HG03103 (cell line): Measurements from ENCODE around the gene ATP2C2.

Experiments used
- ATAC-seq: cut with Tn5 transposase; IDR thresholded peaks from one replicate; pipeline ENCODE4 v1.9.1; 2021; ENCODE audit warnings: low read depth; ENCODE audit not compliant: unreplicated experiment

ATP2C2 gene

GRCh38 chr16:84463221-84463620 lies 94.9 kb downstream of the ATP2C2 start:
- no peak for ATAC-seq

- no peak for ATAC-seq
Measured at GRCh38 chr16:84464116-84464515, 95.8 kb downstream of the ATP2C2 start.

DNA sequence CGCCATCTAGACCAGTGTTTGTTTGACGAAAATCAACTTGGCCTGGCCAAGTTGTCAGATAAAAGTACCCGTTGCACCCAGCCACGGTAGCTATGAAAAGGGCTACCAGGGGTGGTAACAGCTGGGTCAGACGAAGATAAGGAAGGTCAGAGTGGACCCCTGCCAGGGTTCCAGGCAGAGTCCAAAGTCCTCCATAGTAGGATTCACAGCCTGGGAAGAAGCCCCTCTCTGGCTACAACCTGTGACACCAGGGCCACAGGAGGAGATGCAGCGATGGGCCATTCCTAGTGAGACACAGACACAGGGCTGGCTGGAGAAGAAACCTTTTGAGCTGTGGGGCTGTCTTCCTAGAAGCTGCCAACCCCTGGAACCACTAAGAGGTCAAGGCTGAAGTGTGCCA lies 96.8 kb downstream of the ATP2C2 start:
- no peak for ATAC-seq

DNA sequence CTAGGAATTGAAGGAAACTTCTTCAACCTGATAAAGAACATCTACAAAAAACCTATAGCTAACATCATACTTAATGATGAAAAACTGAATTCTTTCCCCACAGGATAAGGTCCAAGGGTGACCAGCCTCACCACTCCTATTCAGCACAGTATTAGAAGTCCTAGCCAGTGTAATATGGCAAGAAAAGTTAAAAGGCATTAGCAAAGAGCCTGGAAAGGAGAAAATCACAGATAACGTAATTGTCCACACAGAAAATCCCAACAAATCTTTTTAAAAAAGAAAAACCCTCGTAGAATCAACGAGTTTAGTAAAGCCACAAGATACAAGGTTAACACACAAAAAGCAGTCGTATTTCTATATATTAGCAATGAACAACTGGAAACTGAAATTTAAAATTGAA lies 98.4 kb downstream of the ATP2C2 start:
- no peak for ATAC-seq

- ATAC-seq, result no peak
Measured at GRCh38 chr16:84467256-84467655, 98.9 kb downstream of the ATP2C2 start.

DNA sequence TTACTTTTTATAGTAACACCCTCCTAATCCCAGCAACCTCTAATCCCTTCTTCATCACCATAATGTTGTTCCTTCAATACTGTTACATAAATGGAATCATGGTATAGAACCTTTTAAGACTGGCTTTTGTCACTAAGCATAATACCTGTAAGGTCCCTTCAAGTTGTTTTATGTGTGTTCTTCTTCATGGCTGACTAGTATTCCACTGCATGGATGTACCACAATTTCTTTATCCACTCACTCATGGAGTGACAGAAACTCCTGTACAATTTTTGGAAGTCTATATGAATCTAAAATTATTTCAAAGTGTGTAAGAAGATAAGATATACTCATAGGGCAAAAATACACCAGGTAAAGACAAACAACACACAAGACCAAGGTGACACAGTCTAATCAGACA lies 99.4 kb downstream of the ATP2C2 start:
- ATAC-seq, result no peak

DNA sequence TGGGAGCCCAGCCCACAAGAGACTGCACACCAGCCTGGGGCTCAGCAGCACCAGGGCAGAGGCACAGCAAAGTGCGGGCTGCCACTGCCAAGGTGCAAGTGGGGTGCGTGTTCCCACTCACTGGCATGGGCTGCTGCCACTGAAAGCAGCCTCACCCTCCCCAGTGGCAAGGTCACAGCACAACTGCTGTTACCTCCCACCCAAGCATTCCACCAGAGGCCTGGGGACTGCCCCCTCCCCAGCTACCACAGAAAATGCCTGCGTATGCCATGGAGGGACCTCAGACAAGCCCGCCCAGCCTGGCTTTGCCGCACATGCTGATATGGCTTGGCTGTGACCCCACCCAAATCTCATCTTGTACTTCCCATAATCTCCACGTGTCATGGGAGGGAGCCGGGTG lies 103.0 kb downstream of the ATP2C2 start:
- no peak for ATAC-seq

- ATAC-seq, result no peak
Measured at GRCh38 chr16:84471966-84472365, 103.6 kb downstream of the ATP2C2 start.

GRCh38 chr16:84475643-84476240 lies 107.4 kb downstream of the ATP2C2 start:
- no peak for ATAC-seq

DNA sequence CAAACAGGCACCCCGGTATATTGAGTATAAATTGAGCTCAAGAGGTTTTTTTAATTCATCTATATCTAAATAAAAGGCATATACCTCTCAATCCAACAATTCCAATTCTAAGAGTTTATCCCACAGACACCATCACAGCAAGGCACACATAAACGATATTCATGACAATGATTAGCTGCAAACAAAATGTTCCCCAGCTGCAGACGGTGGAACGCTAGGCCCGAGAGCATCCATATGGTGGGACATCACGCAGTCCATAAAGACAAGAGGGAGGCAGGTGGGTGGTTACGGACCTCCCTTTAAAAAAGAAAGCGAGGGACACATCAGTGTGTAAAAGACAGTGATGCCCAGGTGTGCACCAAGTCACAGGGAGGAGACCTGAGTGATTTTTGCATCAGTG lies 108.1 kb downstream of the ATP2C2 start:
- no peak for ATAC-seq

DNA sequence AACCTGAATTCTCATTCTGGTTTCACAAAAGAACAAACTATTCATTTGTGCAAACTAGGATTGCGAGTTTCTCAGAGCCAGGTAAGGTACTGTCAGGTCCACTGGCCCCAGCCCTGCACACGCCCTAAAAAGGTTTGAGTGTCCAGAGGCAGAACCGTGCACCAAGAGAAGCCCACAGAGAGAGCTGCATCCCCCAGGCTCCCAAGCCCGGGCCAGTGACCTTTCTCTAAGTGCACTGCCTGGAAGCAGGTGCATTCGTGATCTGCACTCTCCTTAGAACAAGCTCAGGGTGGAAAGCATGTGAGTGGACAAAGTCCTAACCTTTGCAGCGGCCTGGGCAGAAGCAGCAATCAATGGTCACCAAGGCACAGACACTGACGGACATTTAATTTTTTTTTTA lies 109.3 kb downstream of the ATP2C2 start:
- no peak for ATAC-seq

GRCh38 chr16:84478172-84478947 lies 110.0 kb downstream of the ATP2C2 start:
- no peak for ATAC-seq

DNA sequence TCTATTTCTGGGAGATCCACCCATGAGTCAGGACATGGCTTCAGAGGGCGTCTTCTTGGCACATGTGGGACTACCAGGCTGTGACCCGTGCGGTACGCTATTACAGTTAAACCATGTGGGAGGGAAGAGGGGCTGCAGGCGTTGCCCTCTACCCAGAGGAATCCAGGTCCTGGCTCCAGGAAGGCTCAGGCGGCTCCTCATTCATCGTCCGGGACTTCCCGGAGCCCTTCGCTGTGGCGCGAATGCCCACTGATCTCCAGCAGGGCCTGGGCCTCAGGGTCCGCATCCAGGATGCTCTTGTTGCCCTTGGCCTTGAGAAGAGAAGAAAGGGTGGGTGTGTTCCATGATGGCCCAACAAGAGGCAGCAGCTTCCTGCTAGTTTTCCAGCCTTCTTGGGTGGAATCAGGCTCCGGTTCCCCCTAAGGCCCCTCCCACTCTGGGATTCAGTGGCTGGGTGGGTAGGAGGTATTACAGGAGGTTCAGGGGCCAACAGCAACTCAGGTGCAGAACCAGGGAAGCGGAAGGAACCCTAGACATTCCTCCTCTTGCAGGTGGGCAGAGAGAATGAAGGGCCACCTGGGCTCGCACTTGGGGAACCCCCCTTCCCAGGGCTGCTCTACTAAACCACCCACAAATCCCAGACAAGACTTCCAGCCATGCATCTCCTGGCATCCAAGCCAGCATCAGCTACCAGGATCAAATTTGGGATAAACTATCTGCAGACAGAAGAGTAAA lies 111.5 kb downstream of the ATP2C2 start:
- ATAC-seq, result no peak

DNA sequence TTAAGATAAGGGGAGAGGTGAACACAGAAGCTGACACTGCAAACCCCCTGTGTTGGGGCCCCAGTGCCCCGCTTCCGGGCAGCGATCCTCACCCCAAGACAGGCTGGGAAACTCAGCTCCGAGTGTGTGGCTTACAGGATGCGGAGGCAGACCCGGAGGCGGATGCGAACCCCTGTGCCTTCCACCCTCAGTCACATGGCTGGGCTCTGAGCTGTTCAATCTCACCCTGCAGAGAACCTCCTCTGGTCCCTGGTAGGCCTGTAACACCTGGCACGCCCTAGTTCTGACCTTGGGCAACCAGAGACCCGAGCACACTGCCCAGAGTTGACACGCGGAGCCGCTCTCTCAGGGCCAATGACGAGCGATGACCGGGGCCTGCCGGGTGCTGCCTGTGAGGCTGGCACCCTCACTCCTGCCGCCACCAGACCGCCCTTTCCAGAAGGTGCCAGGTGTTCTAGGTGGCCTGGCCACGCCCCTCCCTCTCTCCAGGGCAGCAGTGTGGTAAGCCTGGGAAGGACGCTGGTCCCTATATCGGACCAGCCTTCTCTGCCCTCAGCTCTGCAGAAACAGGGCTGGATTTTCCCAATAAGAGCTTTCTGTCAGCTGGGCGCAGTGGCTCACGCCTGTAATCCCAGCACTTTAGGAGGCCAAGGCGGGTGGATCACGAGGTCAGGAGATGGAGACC lies 112.9 kb downstream of the ATP2C2 start:
- no peak for ATAC-seq

- ATAC-seq, result no peak
Measured at GRCh38 chr16:84482001-84482891, 113.9 kb downstream of the ATP2C2 start.

- no peak for ATAC-seq
Measured at GRCh38 chr16:84482951-84483881, 114.9 kb downstream of the ATP2C2 start.

DNA sequence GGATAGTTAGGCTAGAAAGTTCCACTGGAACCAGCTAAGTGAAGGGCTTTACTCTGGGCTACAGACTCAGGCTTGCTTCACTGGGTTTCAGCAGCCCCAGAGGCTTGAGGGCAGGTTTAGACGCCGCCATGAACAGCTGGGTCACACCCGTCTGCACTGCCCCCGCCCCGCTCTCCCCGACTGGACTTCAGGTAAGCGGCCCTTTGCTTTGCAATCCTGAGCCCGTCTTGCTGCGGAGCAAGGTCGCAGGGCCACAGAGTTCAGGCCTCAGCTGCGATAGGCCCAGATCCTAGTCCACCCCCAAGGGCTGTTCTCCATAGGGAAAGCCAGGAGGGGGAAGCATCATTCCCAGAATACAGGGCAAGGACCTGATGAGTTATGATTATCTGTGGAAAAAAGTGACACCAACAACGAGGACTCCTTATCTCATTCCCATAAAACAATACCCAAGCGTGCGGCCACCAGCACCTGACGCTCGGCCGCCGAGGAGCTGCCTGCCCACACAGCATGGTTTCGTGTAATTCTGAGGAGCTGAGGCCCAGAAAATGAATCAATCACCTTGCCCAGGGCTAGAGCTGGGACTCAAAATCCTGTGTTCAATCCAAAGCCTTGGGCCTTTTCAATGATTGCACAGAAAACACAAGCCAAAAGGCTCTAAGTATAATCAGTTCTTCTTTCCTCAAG lies 115.7 kb downstream of the ATP2C2 start:
- no peak for ATAC-seq

GRCh38 chr16:84484579-84485254 lies 116.4 kb downstream of the ATP2C2 start:
- no peak for ATAC-seq
